ENCODE measurements around the gene HERC5. TPM values are rescaled to one million over a fixed set of nuclear protein-coding genes. Genes with fewer than 3 reads are reported as not detected.
A peak's percentile ranks its signal among the peaks of the same experiment; 100 is the strongest.

Gene HERC5
- total and polyA plus RNA-seq, 2 experiments from 2014 or later = 0.10 to 0.32 TPM

GRCh38 chr4:88458104-88458740 is 1.3 kb downstream of the HERC5 start:
- no peaks in the 10 kb centered on the region for H3K79me2 ChIP-seq (ENCODE audit: insufficient read depth)
- H3K27ac ChIP-seq = no peak overlapping the region
- no peaks in the 10 kb centered on the region for H4K20me1 ChIP-seq (ENCODE audit: insufficient read depth)
- peak overlapping the region; percentile 80 for H2AFZ ChIP-seq
- no peak overlapping the region for H3K4me2 ChIP-seq (ENCODE audit: unreplicated experiment)
- TF ChIP-seq EZH2 (IDR thresholded peaks at IDR 0.05; ENCODE audit: insufficient read depth, poor library complexity, severe bottlenecking) (no peak), EZH2phosphoT487 (IDR thresholded peaks at IDR 0.05; ENCODE audit: insufficient read depth, low read depth) (no peak)
- H3K36me3 ChIP-seq (ENCODE audit: low read depth) = no peaks in the 10 kb centered on the region
- H3K9me2 ChIP-seq (ENCODE audit: insufficient read depth) = no peaks in the 10 kb centered on the region
- no peak for DNase-seq
- WGBS, 2 experiments (ENCODE audit: low coverage in 1 of 2, low lambda C conversion rate in 2 of 2, missing lambda C conversion rate in 2 of 2) = 56 to 61% methylated on average over 7 of the region's 7 CpGs
- peaks cover 12% of the 10 kb centered on the region; the same call in 1 of the 2 replicates for H3K27me3 ChIP-seq (replicated peaks; ENCODE audit: insufficient read depth)
- H3K4me1 ChIP-seq (ENCODE audit: insufficient read depth) = no peaks in the 10 kb centered on the region
- no peak overlapping the region for H3K9ac ChIP-seq
- in situ Hi-C loops (cut with MboI) = no loop called here
- no peak overlapping the region for H3K4me3 ChIP-seq
- no peaks in the 10 kb centered on the region for H3K9me3 ChIP-seq (ENCODE audit: low read depth)
- H3F3A ChIP-seq (ENCODE audit: insufficient read depth) = no peaks in the 10 kb centered on the region; the same call in 1 of the 2 replicates

GRCh38 chr4:88465653-88466192 is 8.8 kb downstream of the HERC5 start:
- Histone ChIP-seq H3K4me3 (no peak overlapping the region), H3K4me1 (ENCODE audit: insufficient read depth) (no peaks in the 10 kb centered on the region), H3K4me2 (ENCODE audit: unreplicated experiment) (no peak overlapping the region), H2AFZ (no peak overlapping the region), H4K20me1 (ENCODE audit: insufficient read depth) (no peaks in the 10 kb centered on the region), H3K27ac (no peak overlapping the region), H3K36me3 (ENCODE audit: low read depth) (no peaks in the 10 kb centered on the region), H3K9ac (no peak overlapping the region), H3K9me2 (ENCODE audit: insufficient read depth) (no peaks in the 10 kb centered on the region), H3F3A (ENCODE audit: insufficient read depth) (no peaks in the 10 kb centered on the region), H3K27me3 (replicated peaks; ENCODE audit: insufficient read depth) (no peaks in the 10 kb centered on the region), H3K9me3 (ENCODE audit: low read depth) (no peaks in the 10 kb centered on the region), H3K79me2 (ENCODE audit: insufficient read depth) (no peaks in the 10 kb centered on the region)
- in situ Hi-C loops (cut with MboI) = no loop called here
- 34 to 63% methylated on average over 1 of the region's 1 CpG for WGBS, 2 experiments (ENCODE audit: low coverage in 1 of 2, low lambda C conversion rate in 2 of 2, missing lambda C conversion rate in 2 of 2)
- DNase-seq = no peak
- TF ChIP-seq EZH2 (IDR thresholded peaks at IDR 0.05; ENCODE audit: insufficient read depth, poor library complexity, severe bottlenecking) (no peak), EZH2phosphoT487 (IDR thresholded peaks at IDR 0.05; ENCODE audit: insufficient read depth, low read depth) (no peak)

GRCh38 chr4:88467392-88467791 is 10.5 kb downstream of the HERC5 start:
- in situ Hi-C loops (cut with MboI) = no loop called here
- Histone ChIP-seq H3K4me1 (ENCODE audit: insufficient read depth) (no peaks in the 10 kb centered on the region), H3K4me3 (no peak overlapping the region), H3K79me2 (ENCODE audit: insufficient read depth) (no peaks in the 10 kb centered on the region), H3K9me3 (ENCODE audit: low read depth) (no peaks in the 10 kb centered on the region), H3K4me2 (ENCODE audit: unreplicated experiment) (no peak overlapping the region), H3K9ac (no peak overlapping the region), H4K20me1 (ENCODE audit: insufficient read depth) (no peaks in the 10 kb centered on the region), H3F3A (ENCODE audit: insufficient read depth) (no peaks in the 10 kb centered on the region), H2AFZ (no peak overlapping the region), H3K27me3 (replicated peaks; ENCODE audit: insufficient read depth) (no peaks in the 10 kb centered on the region), H3K9me2 (ENCODE audit: insufficient read depth) (no peaks in the 10 kb centered on the region), H3K27ac (no peak overlapping the region), H3K36me3 (ENCODE audit: low read depth) (no peaks in the 10 kb centered on the region)
- 33 to 48% methylated on average over 2 of the region's 2 CpGs for WGBS, 2 experiments (ENCODE audit: low coverage in 1 of 2, low lambda C conversion rate in 2 of 2, missing lambda C conversion rate in 2 of 2)
- no peak for DNase-seq
- no peak for TF ChIP-seq EZH2phosphoT487 (IDR thresholded peaks at IDR 0.05; ENCODE audit: insufficient read depth, low read depth)
- no peak for TF ChIP-seq EZH2 (IDR thresholded peaks at IDR 0.05; ENCODE audit: insufficient read depth, poor library complexity, severe bottlenecking)

- in situ Hi-C loops (cut with MboI) = no loop called here
- TF ChIP-seq EZH2 (IDR thresholded peaks at IDR 0.05; ENCODE audit: insufficient read depth, poor library complexity, severe bottlenecking) (no peak), EZH2phosphoT487 (IDR thresholded peaks at IDR 0.05; ENCODE audit: insufficient read depth, low read depth) (no peak)
- Histone ChIP-seq H3K9me2 (ENCODE audit: insufficient read depth) (no peaks in the 10 kb centered on the region), H3K4me3 (no peak overlapping the region), H3K4me2 (ENCODE audit: unreplicated experiment) (no peak overlapping the region), H3K9me3 (ENCODE audit: low read depth) (no peaks in the 10 kb centered on the region), H2AFZ (no peak overlapping the region), H3K4me1 (ENCODE audit: insufficient read depth) (no peaks in the 10 kb centered on the region), H3K9ac (no peak overlapping the region), H3K27me3 (replicated peaks; ENCODE audit: insufficient read depth) (no peaks in the 10 kb centered on the region), H3K79me2 (ENCODE audit: insufficient read depth) (no peaks in the 10 kb centered on the region), H3K27ac (no peak overlapping the region), H3F3A (ENCODE audit: insufficient read depth) (no peaks in the 10 kb centered on the region), H4K20me1 (ENCODE audit: insufficient read depth) (no peaks in the 10 kb centered on the region), H3K36me3 (ENCODE audit: low read depth) (no peaks in the 10 kb centered on the region)
- DNase-seq = no peak
- 86 to 100% methylated on average over 2 to 5 of the region's 5 CpGs for WGBS, 2 experiments (ENCODE audit: low coverage in 1 of 2, low lambda C conversion rate in 2 of 2, missing lambda C conversion rate in 2 of 2)
These were observed 20.4 kb downstream of the HERC5 start for GRCh38 chr4:88477229-88477860.
